B cell (primary cell): Measurements from ENCODE around the gene MCF2L.

Experiments
- CTCF ChIP-seq: fragments of 200-600 bp; IDR thresholded peaks from one replicate; pipeline ENCODE4 v1.8.0; 2022; ENCODE audit warnings: antibody characterized with exemption, mild to moderate bottlenecking
- EZH2 ChIP-seq: IDR thresholded peaks from 2 replicates; pipeline ENCODE4 v1.6.1; 2012; ENCODE audit warnings: borderline replicate concordance, low read depth, mild to moderate bottlenecking, moderate library complexity, low read length; ENCODE audit not compliant: insufficient read depth, poor library complexity, severe bottlenecking

GRCh38 chr13:112981451-112981850 is 12.4 kb downstream of the MCF2L start:
- no peak for TF ChIP-seq CTCF
- TF ChIP-seq EZH2 = no peak
